SK-N-SH (cell line): Measurements from ENCODE around the gene TMEM192. TPM values are rescaled to one million over a fixed set of nuclear protein-coding genes. Genes with fewer than 3 reads are reported as not detected.
"Not testable (repeated sequence)": the region's sequence is repeated elsewhere in the genome, so short reads cannot be mapped to it uniquely, and the experiment has no call there.

Source experiments
- CTCF ChIA-PET: fragments of 300-600, 350-600 bp; formaldehyde crosslinking; extraction: SDS; loops from one replicate; lab custom pipeline; 2021; lab: Yijun Ruan, JAX
- POLR2A ChIA-PET: fragments of 350-600 bp; sonication (Branson Sonifier 250); formaldehyde crosslinking; extraction: SDS; loops from one replicate; lab custom pipeline; 2020; ENCODE audit warnings: antibody characterized with exemption, inconsistent platforms; lab: Yijun Ruan, JAX
- DNase-seq: peaks from one replicate; pipeline ENCODE4 v3.0.0; 2012
- H2AFZ ChIP-seq: fragments of 200-600 bp; sonication (generic); 2 replicates; pipeline ENCODE4 v1.8.1; 2016; ENCODE audit warnings: antibody characterized with exemption, mild to moderate bottlenecking, low read depth
- H3F3A ChIP-seq: fragments of 200-600 bp; sonication (generic); replicated peaks from 2 replicates; pipeline ENCODE3; 2016; ENCODE audit warnings: antibody characterized with exemption, mild to moderate bottlenecking; ENCODE audit not compliant: insufficient read depth
- H3K27ac ChIP-seq, 2 experiments: fragments of 200-500 bp in 1 of 2; fragments of 200-600 bp in 1 of 2; sonication (Bioruptor generic) in 1 of 2; sonication (generic), shearing (Covaris generic) in 1 of 2; 2 replicates each; pipeline versions ENCODE4 v1.5.1 to v1.6.1; 2014 to 2016; ENCODE audit warnings: low read depth in 2 of 2, inconsistent platforms in 1 of 2, low read length in 1 of 2, mild to moderate bottlenecking in 1 of 2, mixed read lengths in 1 of 2
- H3K27me3 ChIP-seq: fragments of 200-600 bp; sonication (generic), shearing (Covaris generic); 2 replicates; pipeline ENCODE4 v1.6.1; 2016; ENCODE audit warnings: mixed run types; ENCODE audit not compliant: insufficient read depth
- H3K36me3 ChIP-seq, 2 experiments: fragments of 200-500 bp in 1 of 2; fragments of 200-600 bp in 1 of 2; sonication (Bioruptor generic) in 1 of 2; sonication (generic) in 1 of 2; replicated peaks in 1 of 2; 2 replicates each; pipeline versions ENCODE3 to v1.5.1; 2014 to 2016; ENCODE audit warnings: low read length in 1 of 2, mild to moderate bottlenecking in 1 of 2; ENCODE audit not compliant: insufficient read depth in 2 of 2, control insufficient read depth in 1 of 2
- H3K4me1 ChIP-seq, 2 experiments: fragments of 200-500 bp in 1 of 2; fragments of 200-600 bp in 1 of 2; sonication (Bioruptor generic) in 1 of 2; sonication (generic), shearing (Covaris generic) in 1 of 2; 2 replicates each; pipeline versions ENCODE4 v1.5.1 to v1.6.1; 2014 to 2016; ENCODE audit warnings: low read depth in 1 of 2, low read length in 1 of 2, mixed run types in 1 of 2; ENCODE audit not compliant: insufficient read depth in 2 of 2, control insufficient read depth in 1 of 2
- H3K4me2 ChIP-seq: fragments of 200-600 bp; sonication (generic), shearing (Covaris generic); 2 replicates; pipeline ENCODE4 v1.6.1; 2017; ENCODE audit warnings: mixed run types
- H3K4me3 ChIP-seq, 2 experiments: fragments of 200-500 bp in 1 of 2; fragments of 200-600 bp in 1 of 2; sonication (Bioruptor generic) in 1 of 2; sonication (generic), shearing (Covaris generic) in 1 of 2; 2 replicates each; pipeline versions ENCODE4 v1.5.1 to v1.8.1; 2014 to 2016; ENCODE audit warnings: low read depth in 2 of 2, inconsistent platforms in 1 of 2, low read length in 1 of 2, mild to moderate bottlenecking in 1 of 2, mixed read lengths in 1 of 2, moderate library complexity in 1 of 2
- H3K79me2 ChIP-seq: fragments of 200-600 bp; sonication (generic); 2 replicates; pipeline ENCODE4 v1.8.1; 2017; ENCODE audit warnings: mild to moderate bottlenecking; ENCODE audit not compliant: insufficient read depth
- H3K9ac ChIP-seq: fragments of 200-600 bp; sonication (generic); 2 replicates; pipeline ENCODE4 v1.6.1; 2017; ENCODE audit warnings: mixed run types
- H3K9me2 ChIP-seq: fragments of 200-600 bp; sonication (generic); 2 replicates; pipeline ENCODE4 v1.6.1; 2017; ENCODE audit warnings: mixed run types
- H3K9me3 ChIP-seq: fragments of 200-600 bp; sonication (generic); 2 replicates; pipeline ENCODE4 v1.6.1; 2017; ENCODE audit warnings: mixed run types, mild to moderate bottlenecking, moderate library complexity
- H4K20me1 ChIP-seq: fragments of 200-600 bp; sonication (generic); 2 replicates; pipeline ENCODE4 v1.6.1; 2017; ENCODE audit warnings: mild to moderate bottlenecking, mixed run types; ENCODE audit not compliant: insufficient read depth
- CHD2 ChIP-seq: fragments of 150-350 bp; IDR thresholded peaks from 2 replicates; pipeline ENCODE4 v1.6.1; 2018; ENCODE audit warnings: low read length; ENCODE audit not compliant: partially characterized antibody
- ELF1 ChIP-seq: IDR thresholded peaks from 2 replicates; pipeline ENCODE4 v1.4.0; 2012
- EP300 ChIP-seq, 2 experiments: IDR thresholded peaks; 2 replicates each; pipeline versions ENCODE4 v1.4.0 to v1.6.1; 2012; ENCODE audit warnings: borderline replicate concordance in 1 of 2, low read depth in 1 of 2, low read length in 1 of 2
- EZH2phosphoT487 ChIP-seq: fragments of 200-600 bp; sonication (generic); IDR thresholded peaks from 2 replicates; pipeline ENCODE4 v1.6.1; 2017; ENCODE audit warnings: low read depth, mixed run types, mild to moderate bottlenecking, antibody characterized with exemption, moderate library complexity, borderline replicate concordance
- FOXM1 ChIP-seq: IDR thresholded peaks from 2 replicates; pipeline ENCODE4 v1.4.0; 2012; ENCODE audit warnings: low read depth, mild to moderate bottlenecking
- GATA2 ChIP-seq: sonication (generic); formaldehyde crosslinking; IDR thresholded peaks from 2 replicates; pipeline ENCODE4 v1.5.0; 2020; ENCODE audit warnings: mild to moderate bottlenecking, missing genetic modification reagents
- MEF2A ChIP-seq: IDR thresholded peaks from 2 replicates; pipeline ENCODE4 v1.4.0; 2012; ENCODE audit warnings: low read depth, borderline replicate concordance
- MXI1 ChIP-seq: IDR thresholded peaks from 2 replicates; pipeline ENCODE4 v1.6.1; 2012; ENCODE audit warnings: mild to moderate bottlenecking, low read depth, low read length, improper control_type of control experiment
- POLR2AphosphoS5 ChIP-seq: IDR thresholded peaks from 2 replicates; pipeline ENCODE4 v1.6.1; 2012; ENCODE audit warnings: low read depth, low read length
- RAD21 ChIP-seq: IDR thresholded peaks from 2 replicates; pipeline ENCODE4 v1.6.1; 2012; ENCODE audit warnings: mild to moderate bottlenecking, low read length
- RCOR1 ChIP-seq: fragments of 150-350 bp; IDR thresholded peaks from 2 replicates; pipeline ENCODE4 v1.6.1; 2017; ENCODE audit warnings: antibody characterized with exemption, low read length
- RFX5 ChIP-seq: IDR thresholded peaks from 2 replicates; pipeline ENCODE4 v1.6.1; 2012; ENCODE audit warnings: mild to moderate bottlenecking, improper control_type of control experiment, low read length
- TCF12 ChIP-seq: IDR thresholded peaks from 2 replicates; pipeline ENCODE4 v1.4.0; 2012
- WGBS: methylation state at CpG from one replicate; pipeline ENCODE4 v1.1.6; 2017; ENCODE audit warnings: low lambda C conversion rate; 5-methylcytosine and 5-hydroxymethylcytosine counted together
- polyA plus RNA-seq, 3 experiments: library from polyadenylated mRNA; depleted of rRNA; stranded (reverse); fragments of >200 nt; gene quantifications; 2 replicates each; pipeline ENCODE4 v1.2.3, GENCODE V29; 2012
- TF ChIP-seq, protein P1 (sequence below): IDR thresholded peaks from 2 replicates; pipeline ENCODE4 v1.6.1; 2012; ENCODE audit warnings: mild to moderate bottlenecking, low read depth, low read length, moderate library complexity
- TF ChIP-seq, protein P2 (sequence below): IDR thresholded peaks from 2 replicates; pipeline ENCODE4; 2012
- TF ChIP-seq, protein P3 (sequence below): IDR thresholded peaks from 2 replicates; pipeline ENCODE4 v1.4.0; 2012; ENCODE audit warnings: low read depth
- TF ChIP-seq, protein P4 (sequence below): IDR thresholded peaks from 2 replicates; pipeline ENCODE4 v1.4.0; 2012; ENCODE audit warnings: low read depth, borderline replicate concordance
- TF ChIP-seq, protein P5 (sequence below): fragments of 150-350 bp; IDR thresholded peaks from 2 replicates; pipeline ENCODE4 v1.6.1; 2016; ENCODE audit warnings: mild to moderate bottlenecking, low read depth, low read length

TMEM192 gene
- polyA plus RNA-seq, 1 of the 3 experiments (the other 2 are of a cell fraction), result 9.1 TPM

DNA sequence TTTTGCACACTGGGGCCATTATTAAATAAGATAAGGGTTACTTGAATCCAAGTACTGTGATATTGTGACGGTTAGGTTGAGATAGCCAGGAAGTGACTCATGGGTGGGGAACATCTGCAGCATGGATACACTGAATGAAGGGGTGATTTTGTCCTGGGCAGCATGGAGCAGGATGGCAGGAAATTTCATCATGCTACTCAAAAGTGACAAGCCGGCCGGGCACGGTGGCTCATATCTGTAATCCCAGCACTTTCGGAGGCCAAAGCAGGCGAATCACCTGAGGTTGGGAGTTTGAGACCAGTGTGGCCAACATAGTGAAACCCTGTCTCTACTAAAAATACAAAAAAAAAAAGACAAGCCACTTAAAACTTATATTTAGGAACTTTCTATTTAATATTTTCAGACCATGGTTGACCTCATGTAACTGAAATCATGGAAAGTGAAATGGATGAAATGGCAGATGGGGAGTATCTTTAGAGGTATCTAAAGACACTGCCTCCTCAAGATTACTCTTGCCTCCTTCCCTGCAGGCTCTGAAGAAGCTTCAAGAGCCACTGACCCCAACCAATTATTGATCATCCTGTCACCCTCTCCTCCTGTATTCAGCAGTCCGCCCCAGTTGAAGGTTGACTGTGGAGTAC, 84.8 kb downstream of the TMEM192 start:
- Histone ChIP-seq H3F3A (no peaks in the 10 kb centered on the region), H2AFZ (no peak overlapping the region), H3K79me2 (no peaks in the 10 kb centered on the region), H3K9ac (no peak overlapping the region), H3K9me2 (no peaks in the 10 kb centered on the region), H3K4me2 (no peak overlapping the region), H3K36me3 (no peaks in the 10 kb centered on the region), H3K4me1 (no peaks in the 10 kb centered on the region), H3K27ac (no peak overlapping the region), H3K4me3 (no peak overlapping the region), H3K9me3 (no peaks in the 10 kb centered on the region), H3K27me3 (no peaks in the 10 kb centered on the region; the same call in 1 of the 2 replicates), H4K20me1 (no peaks in the 10 kb centered on the region)
- DNase-seq, result no peak
- 47% methylated on average over 7 of the region's 7 CpGs for WGBS
- TF ChIP-seq MXI1, result no peak
- TF ChIP-seq GATA2 (CRISPR knock-in tag), result no peak
- TF ChIP-seq RCOR1, result no peak
- TF ChIP-seq, protein P1, sequence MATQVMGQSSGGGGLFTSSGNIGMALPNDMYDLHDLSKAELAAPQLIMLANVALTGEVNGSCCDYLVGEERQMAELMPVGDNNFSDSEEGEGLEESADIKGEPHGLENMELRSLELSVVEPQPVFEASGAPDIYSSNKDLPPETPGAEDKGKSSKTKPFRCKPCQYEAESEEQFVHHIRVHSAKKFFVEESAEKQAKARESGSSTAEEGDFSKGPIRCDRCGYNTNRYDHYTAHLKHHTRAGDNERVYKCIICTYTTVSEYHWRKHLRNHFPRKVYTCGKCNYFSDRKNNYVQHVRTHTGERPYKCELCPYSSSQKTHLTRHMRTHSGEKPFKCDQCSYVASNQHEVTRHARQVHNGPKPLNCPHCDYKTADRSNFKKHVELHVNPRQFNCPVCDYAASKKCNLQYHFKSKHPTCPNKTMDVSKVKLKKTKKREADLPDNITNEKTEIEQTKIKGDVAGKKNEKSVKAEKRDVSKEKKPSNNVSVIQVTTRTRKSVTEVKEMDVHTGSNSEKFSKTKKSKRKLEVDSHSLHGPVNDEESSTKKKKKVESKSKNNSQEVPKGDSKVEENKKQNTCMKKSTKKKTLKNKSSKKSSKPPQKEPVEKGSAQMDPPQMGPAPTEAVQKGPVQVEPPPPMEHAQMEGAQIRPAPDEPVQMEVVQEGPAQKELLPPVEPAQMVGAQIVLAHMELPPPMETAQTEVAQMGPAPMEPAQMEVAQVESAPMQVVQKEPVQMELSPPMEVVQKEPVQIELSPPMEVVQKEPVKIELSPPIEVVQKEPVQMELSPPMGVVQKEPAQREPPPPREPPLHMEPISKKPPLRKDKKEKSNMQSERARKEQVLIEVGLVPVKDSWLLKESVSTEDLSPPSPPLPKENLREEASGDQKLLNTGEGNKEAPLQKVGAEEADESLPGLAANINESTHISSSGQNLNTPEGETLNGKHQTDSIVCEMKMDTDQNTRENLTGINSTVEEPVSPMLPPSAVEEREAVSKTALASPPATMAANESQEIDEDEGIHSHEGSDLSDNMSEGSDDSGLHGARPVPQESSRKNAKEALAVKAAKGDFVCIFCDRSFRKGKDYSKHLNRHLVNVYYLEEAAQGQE, result no peak
- TF ChIP-seq MEF2A, result no peak
- TF ChIP-seq CHD2, result no peak
- TF ChIP-seq, protein P2, sequence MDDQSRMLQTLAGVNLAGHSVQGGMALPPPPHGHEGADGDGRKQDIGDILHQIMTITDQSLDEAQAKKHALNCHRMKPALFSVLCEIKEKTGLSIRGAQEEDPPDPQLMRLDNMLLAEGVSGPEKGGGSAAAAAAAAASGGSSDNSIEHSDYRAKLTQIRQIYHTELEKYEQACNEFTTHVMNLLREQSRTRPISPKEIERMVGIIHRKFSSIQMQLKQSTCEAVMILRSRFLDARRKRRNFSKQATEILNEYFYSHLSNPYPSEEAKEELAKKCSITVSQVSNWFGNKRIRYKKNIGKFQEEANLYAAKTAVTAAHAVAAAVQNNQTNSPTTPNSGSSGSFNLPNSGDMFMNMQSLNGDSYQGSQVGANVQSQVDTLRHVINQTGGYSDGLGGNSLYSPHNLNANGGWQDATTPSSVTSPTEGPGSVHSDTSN, result no peak
- TF ChIP-seq FOXM1, result no peak
- no peak for TF ChIP-seq EP300 (IDR thresholded peaks at IDR 0.05; ENCODE audit: borderline replicate concordance in 1 of 2, low read depth in 1 of 2, low read length in 1 of 2)
- no peak for TF ChIP-seq ELF1
- no peak for TF ChIP-seq RAD21
- no peak for TF ChIP-seq EZH2phosphoT487
- TF ChIP-seq, protein P3, sequence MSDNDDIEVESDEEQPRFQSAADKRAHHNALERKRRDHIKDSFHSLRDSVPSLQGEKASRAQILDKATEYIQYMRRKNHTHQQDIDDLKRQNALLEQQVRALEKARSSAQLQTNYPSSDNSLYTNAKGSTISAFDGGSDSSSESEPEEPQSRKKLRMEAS, result no peak
- TF ChIP-seq, protein P4, sequence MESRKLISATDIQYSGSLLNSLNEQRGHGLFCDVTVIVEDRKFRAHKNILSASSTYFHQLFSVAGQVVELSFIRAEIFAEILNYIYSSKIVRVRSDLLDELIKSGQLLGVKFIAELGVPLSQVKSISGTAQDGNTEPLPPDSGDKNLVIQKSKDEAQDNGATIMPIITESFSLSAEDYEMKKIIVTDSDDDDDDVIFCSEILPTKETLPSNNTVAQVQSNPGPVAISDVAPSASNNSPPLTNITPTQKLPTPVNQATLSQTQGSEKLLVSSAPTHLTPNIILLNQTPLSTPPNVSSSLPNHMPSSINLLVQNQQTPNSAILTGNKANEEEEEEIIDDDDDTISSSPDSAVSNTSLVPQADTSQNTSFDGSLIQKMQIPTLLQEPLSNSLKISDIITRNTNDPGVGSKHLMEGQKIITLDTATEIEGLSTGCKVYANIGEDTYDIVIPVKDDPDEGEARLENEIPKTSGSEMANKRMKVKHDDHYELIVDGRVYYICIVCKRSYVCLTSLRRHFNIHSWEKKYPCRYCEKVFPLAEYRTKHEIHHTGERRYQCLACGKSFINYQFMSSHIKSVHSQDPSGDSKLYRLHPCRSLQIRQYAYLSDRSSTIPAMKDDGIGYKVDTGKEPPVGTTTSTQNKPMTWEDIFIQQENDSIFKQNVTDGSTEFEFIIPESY, result no peak
- no peak for TF ChIP-seq TCF12
- TF ChIP-seq, protein P5, sequence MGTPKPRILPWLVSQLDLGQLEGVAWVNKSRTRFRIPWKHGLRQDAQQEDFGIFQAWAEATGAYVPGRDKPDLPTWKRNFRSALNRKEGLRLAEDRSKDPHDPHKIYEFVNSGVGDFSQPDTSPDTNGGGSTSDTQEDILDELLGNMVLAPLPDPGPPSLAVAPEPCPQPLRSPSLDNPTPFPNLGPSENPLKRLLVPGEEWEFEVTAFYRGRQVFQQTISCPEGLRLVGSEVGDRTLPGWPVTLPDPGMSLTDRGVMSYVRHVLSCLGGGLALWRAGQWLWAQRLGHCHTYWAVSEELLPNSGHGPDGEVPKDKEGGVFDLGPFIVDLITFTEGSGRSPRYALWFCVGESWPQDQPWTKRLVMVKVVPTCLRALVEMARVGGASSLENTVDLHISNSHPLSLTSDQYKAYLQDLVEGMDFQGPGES, result no peak
- TF ChIP-seq POLR2AphosphoS5, result no peak
- no peak for TF ChIP-seq RFX5
- ChIA-PET CTCF (interaction anchor here (0.5 kb wide), 1 partner anchor 877 kb away, joined by 3 read pairs; no protein-coding TSS in a partner anchor), POLR2A (no interaction called here)

DNA sequence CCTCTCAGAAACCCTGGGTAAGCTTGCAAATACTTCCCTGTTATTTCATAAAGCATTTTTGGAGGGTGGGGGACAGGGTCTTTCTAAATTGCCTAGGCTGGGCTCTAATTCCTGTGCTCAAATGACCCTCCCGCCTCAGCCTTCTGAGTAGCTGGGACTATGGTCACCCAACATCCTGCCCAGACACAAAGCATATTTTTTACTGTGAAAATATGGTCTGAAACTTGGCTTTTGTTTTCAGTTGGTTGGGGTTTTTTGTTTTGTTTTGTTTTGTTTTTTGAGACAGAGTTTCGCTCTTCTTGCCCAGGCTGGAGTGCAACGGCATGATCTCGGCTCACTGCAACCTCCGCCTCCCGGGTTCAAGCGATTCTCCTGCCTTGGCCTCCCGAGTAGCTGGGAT, 86.9 kb downstream of the TMEM192 start:
- DNase-seq, H3K27me3 ChIP-seq, H4K20me1 ChIP-seq, H3K9me3 ChIP-seq, H3K36me3 ChIP-seq, H3K79me2 ChIP-seq, CTCF ChIA-PET, H3K4me1 ChIP-seq, H3K27ac ChIP-seq, H3K9ac ChIP-seq, H3K4me2 ChIP-seq, H3F3A ChIP-seq, H3K9me2 ChIP-seq, POLR2A ChIA-PET, H2AFZ ChIP-seq, H3K4me3 ChIP-seq: not testable (repeated sequence)
- WGBS, result 40% methylated on average over 8 of the region's 8 CpGs
